ENCODE data around the gene SORCS2. TPM values are rescaled to one million over a fixed set of nuclear protein-coding genes. Genes with fewer than 3 reads are reported as not detected.

SORCS2 gene
- total RNA-seq, 1 experiment from 2014 or later, result 0.15 TPM

DNA sequence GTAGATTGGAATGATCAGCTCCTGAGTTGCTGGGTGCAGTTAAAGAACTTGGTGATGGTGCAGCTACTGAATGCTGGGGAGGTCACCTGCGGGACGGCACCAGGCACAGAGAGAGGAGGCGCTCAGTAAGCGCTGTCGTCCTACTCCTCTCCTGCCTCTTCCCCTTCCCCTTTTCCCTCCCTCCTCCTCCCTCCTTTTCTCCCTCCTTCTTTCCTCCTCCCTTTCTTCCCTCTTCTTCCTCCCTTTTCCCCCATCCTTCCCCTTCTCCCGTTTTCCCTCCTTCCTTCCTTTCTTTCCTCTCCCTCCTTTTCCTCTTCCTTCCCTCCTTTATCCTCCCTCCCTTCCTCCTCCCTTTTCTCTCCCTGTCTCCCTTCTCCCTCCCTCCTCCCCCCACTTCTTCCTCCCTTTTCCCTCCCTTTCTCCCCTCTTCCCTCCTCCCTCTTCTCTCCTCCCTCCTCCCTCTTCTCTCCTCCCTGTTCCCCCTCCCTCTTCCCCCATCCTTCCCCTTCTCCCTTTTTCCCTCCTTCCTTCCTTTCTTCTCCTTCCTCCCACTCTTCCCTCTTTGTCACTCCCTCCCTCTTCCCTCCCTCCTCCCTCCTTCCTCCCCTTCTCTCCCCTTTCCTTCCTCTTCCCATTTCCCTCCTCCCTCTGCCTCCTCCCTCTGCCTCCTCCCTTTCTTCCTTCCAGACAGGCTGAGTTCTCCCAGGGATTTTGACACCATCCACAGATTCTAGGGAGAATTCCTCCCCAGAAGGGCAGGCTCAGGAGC lies 330.3 kb downstream of the SORCS2 start:
- BruUV-seq (replicated peaks), result no TSS peak
- Histone ChIP-seq H3K9me3 (ENCODE audit: control insufficient read depth, insufficient read depth, low read depth, low read length) (no peaks in the 10 kb centered on the region), H3K27ac (ENCODE audit: low read length) (no peak overlapping the region), H3K27me3 (ENCODE audit: control insufficient read depth, insufficient read depth, low read length) (no peaks in the 10 kb centered on the region; the same call in 1 of the 2 replicates), H3K36me3 (ENCODE audit: control insufficient read depth, insufficient read depth, low read length) (no peaks in the 10 kb centered on the region), H3K4me1 (ENCODE audit: control insufficient read depth, insufficient read depth, low read length) (no peaks in the 10 kb centered on the region), H3K4me3 (ENCODE audit: low read depth in 2 of 2, low read length in 2 of 2) (no peak overlapping the region)
- DNase-seq (ENCODE audit: low read depth, low spot score), result no peak
- intact Hi-C loops (cut with micrococcal nuclease; ENCODE audit: unreplicated experiment) (no loop called here), in situ Hi-C loops (cut with HindIII; ENCODE audit: low pct_unique_long_range_greater_than_20kb, low sequenced_read_pairs) (no loop called here)
- POLR2A ChIA-PET, result no interaction called here
- no peak for ATAC-seq
- CTCF ChIA-PET, result no interaction called here
- TF ChIP-seq SIN3A (IDR thresholded peaks at IDR 0.05; ENCODE audit: borderline replicate concordance, insufficient read depth, low read depth, low read length) (no peak), TCF7L2 (IDR thresholded peaks at IDR 0.05; ENCODE audit: low read depth, low read length) (no peak), POLR2AphosphoS5 (IDR thresholded peaks at IDR 0.05; ENCODE audit: low read depth, low read length) (no peak)
- TF ChIP-seq, protein P1, sequence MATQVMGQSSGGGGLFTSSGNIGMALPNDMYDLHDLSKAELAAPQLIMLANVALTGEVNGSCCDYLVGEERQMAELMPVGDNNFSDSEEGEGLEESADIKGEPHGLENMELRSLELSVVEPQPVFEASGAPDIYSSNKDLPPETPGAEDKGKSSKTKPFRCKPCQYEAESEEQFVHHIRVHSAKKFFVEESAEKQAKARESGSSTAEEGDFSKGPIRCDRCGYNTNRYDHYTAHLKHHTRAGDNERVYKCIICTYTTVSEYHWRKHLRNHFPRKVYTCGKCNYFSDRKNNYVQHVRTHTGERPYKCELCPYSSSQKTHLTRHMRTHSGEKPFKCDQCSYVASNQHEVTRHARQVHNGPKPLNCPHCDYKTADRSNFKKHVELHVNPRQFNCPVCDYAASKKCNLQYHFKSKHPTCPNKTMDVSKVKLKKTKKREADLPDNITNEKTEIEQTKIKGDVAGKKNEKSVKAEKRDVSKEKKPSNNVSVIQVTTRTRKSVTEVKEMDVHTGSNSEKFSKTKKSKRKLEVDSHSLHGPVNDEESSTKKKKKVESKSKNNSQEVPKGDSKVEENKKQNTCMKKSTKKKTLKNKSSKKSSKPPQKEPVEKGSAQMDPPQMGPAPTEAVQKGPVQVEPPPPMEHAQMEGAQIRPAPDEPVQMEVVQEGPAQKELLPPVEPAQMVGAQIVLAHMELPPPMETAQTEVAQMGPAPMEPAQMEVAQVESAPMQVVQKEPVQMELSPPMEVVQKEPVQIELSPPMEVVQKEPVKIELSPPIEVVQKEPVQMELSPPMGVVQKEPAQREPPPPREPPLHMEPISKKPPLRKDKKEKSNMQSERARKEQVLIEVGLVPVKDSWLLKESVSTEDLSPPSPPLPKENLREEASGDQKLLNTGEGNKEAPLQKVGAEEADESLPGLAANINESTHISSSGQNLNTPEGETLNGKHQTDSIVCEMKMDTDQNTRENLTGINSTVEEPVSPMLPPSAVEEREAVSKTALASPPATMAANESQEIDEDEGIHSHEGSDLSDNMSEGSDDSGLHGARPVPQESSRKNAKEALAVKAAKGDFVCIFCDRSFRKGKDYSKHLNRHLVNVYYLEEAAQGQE (IDR thresholded peaks at IDR 0.05; ENCODE audit: insufficient read depth in 1 of 2, low read depth in 2 of 2, low read length in 1 of 2), result no peak
- TF ChIP-seq, protein P2, sequence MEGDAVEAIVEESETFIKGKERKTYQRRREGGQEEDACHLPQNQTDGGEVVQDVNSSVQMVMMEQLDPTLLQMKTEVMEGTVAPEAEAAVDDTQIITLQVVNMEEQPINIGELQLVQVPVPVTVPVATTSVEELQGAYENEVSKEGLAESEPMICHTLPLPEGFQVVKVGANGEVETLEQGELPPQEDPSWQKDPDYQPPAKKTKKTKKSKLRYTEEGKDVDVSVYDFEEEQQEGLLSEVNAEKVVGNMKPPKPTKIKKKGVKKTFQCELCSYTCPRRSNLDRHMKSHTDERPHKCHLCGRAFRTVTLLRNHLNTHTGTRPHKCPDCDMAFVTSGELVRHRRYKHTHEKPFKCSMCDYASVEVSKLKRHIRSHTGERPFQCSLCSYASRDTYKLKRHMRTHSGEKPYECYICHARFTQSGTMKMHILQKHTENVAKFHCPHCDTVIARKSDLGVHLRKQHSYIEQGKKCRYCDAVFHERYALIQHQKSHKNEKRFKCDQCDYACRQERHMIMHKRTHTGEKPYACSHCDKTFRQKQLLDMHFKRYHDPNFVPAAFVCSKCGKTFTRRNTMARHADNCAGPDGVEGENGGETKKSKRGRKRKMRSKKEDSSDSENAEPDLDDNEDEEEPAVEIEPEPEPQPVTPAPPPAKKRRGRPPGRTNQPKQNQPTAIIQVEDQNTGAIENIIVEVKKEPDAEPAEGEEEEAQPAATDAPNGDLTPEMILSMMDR (IDR thresholded peaks at IDR 0.05), result no peak

DNA sequence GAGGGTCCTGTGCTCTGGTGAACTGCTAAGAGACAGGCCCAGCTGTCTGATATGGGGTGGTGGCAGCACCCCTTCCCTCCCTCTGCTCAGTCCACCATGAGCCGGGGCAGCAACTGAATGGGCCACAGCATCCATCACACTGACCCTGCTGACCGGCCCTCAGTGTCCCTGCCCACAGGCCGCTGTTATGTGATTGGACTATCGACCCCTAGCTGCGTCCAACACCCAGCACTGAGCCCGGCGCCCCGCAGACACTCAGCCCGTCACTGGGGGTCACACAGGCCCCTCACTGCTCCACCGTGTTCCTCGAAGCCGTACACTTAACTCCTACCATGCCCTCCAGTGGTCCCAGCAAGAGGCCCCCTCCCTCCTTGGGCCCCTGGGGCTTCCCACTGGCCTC lies 331.2 kb downstream of the SORCS2 start:
- Histone ChIP-seq H3K4me3 (ENCODE audit: low read depth in 2 of 2, low read length in 2 of 2) (no peak overlapping the region), H3K27me3 (ENCODE audit: control insufficient read depth, insufficient read depth, low read length) (no peaks in the 10 kb centered on the region; the same call in 1 of the 2 replicates), H3K9me3 (ENCODE audit: control insufficient read depth, insufficient read depth, low read depth, low read length) (no peaks in the 10 kb centered on the region), H3K27ac (ENCODE audit: low read length) (no peak overlapping the region), H3K4me1 (ENCODE audit: control insufficient read depth, insufficient read depth, low read length) (no peaks in the 10 kb centered on the region), H3K36me3 (ENCODE audit: control insufficient read depth, insufficient read depth, low read length) (no peaks in the 10 kb centered on the region)
- ChIA-PET POLR2A (no interaction called here), CTCF (interaction anchor here (1.6 kb wide), 1 partner anchor 127 kb away, joined by 3 read pairs; no protein-coding TSS in a partner anchor)
- in situ Hi-C loops (cut with HindIII; ENCODE audit: low pct_unique_long_range_greater_than_20kb, low sequenced_read_pairs), result no loop called here
- no peak for DNase-seq (ENCODE audit: low read depth, low spot score)
- no peak for ATAC-seq
- BruUV-seq (replicated peaks), result no TSS peak
- TF ChIP-seq, protein P2 (IDR thresholded peaks at IDR 0.05), result no peak
- no peak for TF ChIP-seq POLR2AphosphoS5 (IDR thresholded peaks at IDR 0.05; ENCODE audit: low read depth, low read length)
- TF ChIP-seq, protein P1 (IDR thresholded peaks at IDR 0.05; ENCODE audit: insufficient read depth in 1 of 2, low read depth in 2 of 2, low read length in 1 of 2), result no peak
- no peak for TF ChIP-seq TCF7L2 (IDR thresholded peaks at IDR 0.05; ENCODE audit: low read depth, low read length)
- TF ChIP-seq SIN3A (IDR thresholded peaks at IDR 0.05; ENCODE audit: borderline replicate concordance, insufficient read depth, low read depth, low read length), result no peak
- intact Hi-C loops (cut with micrococcal nuclease; ENCODE audit: unreplicated experiment), result no loop called here

Measured in Panc1 (cell line).